ENCODE data around the gene ARL8B. TPM values are rescaled to one million over a fixed set of nuclear protein-coding genes. Genes with fewer than 3 reads are reported as not detected.
"Not testable (repeated sequence)": the region's sequence is repeated elsewhere in the genome, so short reads cannot be mapped to it uniquely, and the experiment has no call there.

The ARL8B gene
- 66.1 and 69.2 TPM in 2 replicates for total RNA-seq

DNA sequence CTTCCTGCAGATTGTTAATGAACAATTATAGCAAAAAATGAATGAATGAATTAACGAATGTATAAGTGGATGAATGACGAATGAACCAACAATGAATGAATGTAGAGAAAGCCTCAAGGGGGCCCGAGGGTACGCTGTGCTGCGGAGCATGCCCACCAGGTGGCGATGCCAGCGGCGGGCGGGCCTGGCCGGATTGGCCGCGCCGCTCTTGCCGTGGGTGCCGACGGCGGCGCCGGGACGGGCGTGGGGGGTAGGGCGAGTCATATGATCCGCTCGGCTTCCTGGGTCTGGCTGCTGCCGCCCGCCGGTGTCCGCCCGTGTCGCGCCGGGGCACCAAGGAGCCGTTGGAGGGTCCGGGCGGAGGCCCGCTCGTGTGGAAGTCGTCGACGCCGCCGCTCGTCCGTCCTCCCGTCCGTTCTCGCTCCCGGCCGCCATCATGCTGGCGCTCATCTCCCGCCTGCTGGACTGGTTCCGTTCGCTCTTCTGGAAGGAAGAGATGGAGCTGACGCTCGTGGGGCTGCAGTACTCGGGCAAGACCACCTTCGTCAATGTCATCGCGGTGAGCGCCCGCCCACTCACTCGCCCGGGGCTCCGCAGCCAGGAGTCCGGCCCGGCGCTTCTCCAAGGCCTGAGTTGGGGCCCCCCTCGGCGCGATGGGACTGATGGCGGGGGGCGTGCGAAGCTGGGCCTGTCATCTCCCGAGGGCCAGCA is at the start of gene ARL8B:
TSS of gene ARL8B (plus strand) at position 263 of the 711 bp plus-strand sequence. CDS start at position 437, 174 bp downstream.
- TF ChIP-seq, protein P1, sequence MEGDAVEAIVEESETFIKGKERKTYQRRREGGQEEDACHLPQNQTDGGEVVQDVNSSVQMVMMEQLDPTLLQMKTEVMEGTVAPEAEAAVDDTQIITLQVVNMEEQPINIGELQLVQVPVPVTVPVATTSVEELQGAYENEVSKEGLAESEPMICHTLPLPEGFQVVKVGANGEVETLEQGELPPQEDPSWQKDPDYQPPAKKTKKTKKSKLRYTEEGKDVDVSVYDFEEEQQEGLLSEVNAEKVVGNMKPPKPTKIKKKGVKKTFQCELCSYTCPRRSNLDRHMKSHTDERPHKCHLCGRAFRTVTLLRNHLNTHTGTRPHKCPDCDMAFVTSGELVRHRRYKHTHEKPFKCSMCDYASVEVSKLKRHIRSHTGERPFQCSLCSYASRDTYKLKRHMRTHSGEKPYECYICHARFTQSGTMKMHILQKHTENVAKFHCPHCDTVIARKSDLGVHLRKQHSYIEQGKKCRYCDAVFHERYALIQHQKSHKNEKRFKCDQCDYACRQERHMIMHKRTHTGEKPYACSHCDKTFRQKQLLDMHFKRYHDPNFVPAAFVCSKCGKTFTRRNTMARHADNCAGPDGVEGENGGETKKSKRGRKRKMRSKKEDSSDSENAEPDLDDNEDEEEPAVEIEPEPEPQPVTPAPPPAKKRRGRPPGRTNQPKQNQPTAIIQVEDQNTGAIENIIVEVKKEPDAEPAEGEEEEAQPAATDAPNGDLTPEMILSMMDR (IDR thresholded peaks at IDR 0.05; ENCODE audit: insufficient read depth, low read length, poor library complexity, severe bottlenecking): peak; percentile 80
- DNase-seq (ENCODE audit: low read depth): peak; percentile 45
- peak within 1 kb of the TSS; percentile 99 for H3K4me3 ChIP-seq (ENCODE audit: low read depth, low read length)
- H3K27me3 ChIP-seq (ENCODE audit: control insufficient read depth, insufficient read depth, low read length): no peaks in the 10 kb centered on the region
- no peaks in the 10 kb centered on the region for H3K36me3 ChIP-seq (ENCODE audit: control insufficient read depth, insufficient read depth, low read length)

DNA sequence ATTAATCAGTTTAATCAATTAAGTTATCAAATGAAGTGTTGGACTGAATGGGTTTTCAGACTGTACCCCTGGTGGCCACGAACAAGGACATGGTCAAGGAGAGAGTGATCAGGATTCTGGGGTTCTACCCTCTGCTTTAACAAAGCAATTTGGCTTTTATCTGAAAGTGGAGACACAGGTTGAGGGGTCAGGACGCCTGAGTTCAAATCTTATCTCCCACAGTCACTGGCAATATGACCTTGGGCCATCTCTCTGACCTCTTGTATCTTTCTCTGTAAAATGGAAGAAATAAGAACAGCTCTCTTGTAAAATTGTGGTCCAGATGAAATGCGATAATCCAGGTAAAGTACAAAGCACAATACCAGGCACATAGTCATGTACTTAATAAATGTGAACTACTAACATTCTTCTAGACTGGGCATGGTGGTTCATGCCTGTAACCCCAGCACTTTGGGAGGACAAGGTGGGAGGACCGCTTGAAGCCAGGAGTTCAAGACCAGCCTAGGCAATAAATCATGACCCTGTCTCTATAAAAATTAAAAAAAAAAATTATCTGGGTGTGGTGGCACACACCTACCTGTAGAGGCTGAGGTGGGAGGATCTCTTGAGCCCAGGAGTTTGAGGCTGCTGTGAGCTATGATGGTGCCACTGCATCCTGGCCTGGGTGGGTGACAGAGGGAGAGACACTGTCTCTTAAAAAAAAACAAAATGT is 48.6 kb upstream of the ARL8B start:
- Histone ChIP-seq H3K36me3 (ENCODE audit: control insufficient read depth, insufficient read depth, low read length) (no peaks in the 10 kb centered on the region), H3K4me3 (ENCODE audit: low read depth, low read length) (no peak overlapping the region), H3K27me3 (ENCODE audit: control insufficient read depth, insufficient read depth, low read length) (peaks cover 3% of the 10 kb centered on the region)
- TF ChIP-seq, protein P1 (IDR thresholded peaks at IDR 0.05; ENCODE audit: insufficient read depth, low read length, poor library complexity, severe bottlenecking): no peak
- DNase-seq (ENCODE audit: low read depth): no peak

DNA sequence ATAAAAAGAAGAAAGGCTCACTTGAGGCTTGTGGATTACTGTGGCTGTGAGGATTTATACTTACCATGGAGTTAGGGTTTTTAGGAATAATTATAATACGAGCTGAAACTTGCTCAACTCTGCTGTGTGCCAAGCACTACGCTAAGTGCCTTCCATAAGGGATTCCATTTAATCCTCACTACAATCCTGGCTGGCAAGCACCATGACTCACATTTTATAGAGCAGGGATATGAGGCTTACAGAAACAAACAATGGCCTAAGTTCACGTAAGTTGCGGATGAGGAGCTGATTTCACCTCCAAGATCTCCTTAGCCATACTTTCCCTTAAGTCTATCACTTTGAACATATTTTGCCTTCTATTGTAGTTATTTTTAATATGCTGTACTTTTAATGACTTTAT is 43.9 kb upstream of the ARL8B start:
- no peak overlapping the region for H3K4me3 ChIP-seq (ENCODE audit: low read depth, low read length)
- H3K27me3 ChIP-seq (ENCODE audit: control insufficient read depth, insufficient read depth, low read length): no peaks in the 10 kb centered on the region
- TF ChIP-seq, protein P1 (IDR thresholded peaks at IDR 0.05; ENCODE audit: insufficient read depth, low read length, poor library complexity, severe bottlenecking): no peak
- DNase-seq (ENCODE audit: low read depth): no peak
- H3K36me3 ChIP-seq (ENCODE audit: control insufficient read depth, insufficient read depth, low read length): no peaks in the 10 kb centered on the region

DNA sequence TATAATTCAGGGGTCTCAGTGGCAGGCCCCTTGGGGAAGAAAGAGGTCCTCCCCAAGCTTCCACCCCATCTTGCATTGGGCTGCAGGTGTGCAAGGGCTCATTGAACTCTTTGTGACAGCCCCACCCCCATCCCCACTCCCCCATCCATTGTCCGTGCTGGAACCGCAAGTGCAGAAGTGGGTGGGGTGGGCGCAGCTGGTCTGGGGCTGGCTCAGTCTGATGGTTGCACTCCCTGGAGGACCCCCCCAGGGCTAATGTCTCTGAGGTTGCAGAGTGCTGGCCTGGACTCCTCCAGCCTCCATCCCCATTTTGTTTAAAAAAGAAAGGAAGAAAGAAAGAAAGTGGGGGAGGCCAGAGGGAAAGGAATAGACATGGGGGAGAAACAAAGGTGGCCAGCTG is 42.3 kb upstream of the ARL8B start:
- TF ChIP-seq, protein P1 (IDR thresholded peaks at IDR 0.05; ENCODE audit: insufficient read depth, low read length, poor library complexity, severe bottlenecking): no peak
- Histone ChIP-seq H3K27me3 (ENCODE audit: control insufficient read depth, insufficient read depth, low read length) (no peaks in the 10 kb centered on the region), H3K4me3 (ENCODE audit: low read depth, low read length) (no peak overlapping the region), H3K36me3 (ENCODE audit: control insufficient read depth, insufficient read depth, low read length) (no peaks in the 10 kb centered on the region)
- no peak for DNase-seq (ENCODE audit: low read depth)

DNA sequence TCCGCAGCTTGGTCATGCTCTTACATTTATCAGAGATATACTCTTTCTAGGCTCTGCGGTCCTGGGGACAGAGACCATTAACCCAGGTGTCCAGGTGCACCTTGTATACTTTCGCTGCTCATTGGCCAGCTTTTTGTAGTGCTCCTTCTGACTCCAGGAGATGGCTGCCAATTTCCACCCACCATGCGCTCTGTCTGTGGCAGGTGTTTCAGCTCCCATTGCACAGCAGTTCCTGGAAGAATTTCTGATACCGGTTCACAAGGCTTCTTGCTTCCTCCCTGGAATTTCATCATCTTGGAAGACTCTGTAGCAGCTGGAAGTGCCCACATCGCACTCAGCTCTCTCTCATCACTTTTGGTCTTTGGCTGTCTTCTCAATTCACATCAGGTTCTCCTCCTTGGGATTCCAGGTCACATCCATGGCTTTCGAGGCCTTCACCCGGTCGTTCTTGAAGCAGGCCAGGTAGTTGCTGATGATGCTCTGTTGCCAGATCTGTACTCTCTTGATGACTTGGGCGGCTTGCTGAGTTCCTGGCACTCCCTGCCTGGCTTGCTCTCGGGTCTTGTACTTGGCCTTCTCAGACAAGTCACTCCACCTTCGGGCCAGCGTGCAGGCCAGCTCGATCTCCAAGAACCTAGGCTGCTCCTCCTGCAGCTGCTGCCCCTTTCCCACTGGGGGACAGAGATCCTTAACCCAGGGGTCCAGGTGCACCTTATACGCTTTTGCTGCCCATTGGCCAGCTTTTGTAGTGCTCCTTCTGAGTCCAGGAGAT is 41.1 kb upstream of the ARL8B start:
- TF ChIP-seq, protein P1 (IDR thresholded peaks at IDR 0.05; ENCODE audit: insufficient read depth, low read length, poor library complexity, severe bottlenecking): no peak
- Histone ChIP-seq H3K4me3 (ENCODE audit: low read depth, low read length) (no peak overlapping the region), H3K27me3 (ENCODE audit: control insufficient read depth, insufficient read depth, low read length) (no peaks in the 10 kb centered on the region), H3K36me3 (ENCODE audit: control insufficient read depth, insufficient read depth, low read length) (no peaks in the 10 kb centered on the region)
- DNase-seq (ENCODE audit: low read depth): no peak

DNA sequence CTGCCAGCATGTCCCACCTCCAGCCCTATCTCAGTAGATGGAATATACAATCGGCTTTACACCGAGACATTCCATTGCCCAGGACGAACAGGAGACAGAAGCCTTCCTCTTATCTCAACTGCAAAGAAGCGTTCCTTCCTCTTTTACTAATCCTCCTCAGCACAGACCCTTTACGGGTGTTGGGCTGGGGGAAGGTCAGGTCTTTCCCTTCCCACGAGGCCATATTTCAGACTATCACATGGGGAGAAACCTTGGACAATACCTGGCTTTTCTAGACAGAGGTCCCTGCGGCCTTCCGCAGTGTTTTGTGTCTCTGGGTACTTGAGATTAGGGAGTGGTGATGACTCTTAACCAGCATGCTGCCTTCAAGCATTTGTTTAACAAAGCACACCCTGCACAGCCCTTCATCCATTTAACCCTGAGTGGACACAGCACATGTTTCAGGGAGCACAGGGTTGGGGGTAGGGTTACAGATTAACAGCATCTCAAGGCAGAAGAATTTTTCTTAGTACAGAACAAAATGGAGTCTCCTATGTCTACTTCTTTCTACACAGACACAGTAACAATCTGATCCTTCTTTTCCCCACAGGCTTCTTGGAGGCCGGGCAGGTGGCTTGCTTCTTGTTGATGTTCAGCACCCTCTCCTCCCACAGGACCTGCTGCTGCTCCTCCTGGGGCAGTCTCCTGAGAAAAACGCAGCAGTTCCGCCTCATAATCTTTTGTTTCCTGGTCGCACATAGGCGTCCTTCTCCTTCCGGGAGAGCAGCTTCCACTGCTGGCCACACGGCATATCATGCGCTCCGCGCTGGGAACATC is 39.9 kb upstream of the ARL8B start:
- not testable (repeated sequence) for H3K27me3 ChIP-seq (ENCODE audit: control insufficient read depth, insufficient read depth, low read length); H3K4me3 ChIP-seq (ENCODE audit: low read depth, low read length); DNase-seq (ENCODE audit: low read depth); H3K36me3 ChIP-seq (ENCODE audit: control insufficient read depth, insufficient read depth, low read length)
